ENCODE results near the gene ZNF561.
"Not testable (repeated sequence)": the region's sequence is repeated elsewhere in the genome, so short reads cannot be mapped to it uniquely, and the experiment has no call there.

The ZNF561 gene

DNA sequence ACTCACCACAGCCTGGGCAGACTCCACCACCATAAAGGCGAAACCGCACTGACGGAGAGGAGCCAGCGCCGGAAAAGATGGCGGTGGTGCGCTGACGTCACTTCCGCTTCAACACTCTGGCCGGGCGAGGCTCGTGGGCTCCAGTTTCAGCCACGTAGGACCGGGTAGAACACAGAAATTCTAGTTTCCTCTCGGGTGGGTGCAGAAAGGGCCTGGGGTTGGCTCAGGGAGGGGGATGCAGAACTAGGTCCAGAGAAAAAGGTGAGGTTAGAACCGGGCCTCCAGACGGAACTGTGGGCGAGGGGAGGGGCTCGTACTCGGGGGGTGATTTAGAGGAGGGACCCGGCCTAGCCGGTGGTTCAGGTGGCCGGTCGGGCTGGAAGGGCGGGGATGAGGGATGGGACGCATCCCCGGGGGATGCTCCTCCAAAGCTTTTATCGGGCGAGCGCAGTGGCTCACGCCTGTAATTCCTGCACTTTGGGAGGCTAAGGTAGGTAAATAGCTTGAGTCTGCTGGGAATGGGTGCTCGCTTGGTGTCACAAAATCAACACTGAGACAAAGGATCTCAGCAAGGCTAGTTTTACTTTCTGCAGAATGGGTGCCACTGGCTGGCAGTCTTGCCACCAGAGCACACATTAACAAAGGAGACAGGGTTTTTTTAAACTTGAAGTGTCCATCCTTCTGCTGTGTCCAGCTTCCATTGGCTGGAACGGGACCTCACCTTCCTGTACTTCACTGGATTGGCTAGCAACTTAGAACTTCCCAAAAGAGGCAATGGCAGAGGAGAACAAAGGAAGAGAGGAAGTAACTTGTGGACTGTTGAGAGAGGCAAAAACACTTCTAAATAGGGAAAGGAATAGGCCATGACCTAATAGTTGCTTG lies at the start of gene ZNF561:
Gene ZNF561 (minus strand): TSS at position 77 of the 882 bp plus-strand sequence. CDS start 1,776 bp downstream, outside the sequence.
- DNase-seq: peak; percentile 43 to 77

- no peak for DNase-seq
These were observed 47.5 kb upstream of the ZNF561 start for GRCh38 chr19:9668544-9668943.

GRCh38 chr19:9667898-9668297 lies 46.9 kb upstream of the ZNF561 start:
- no peak for DNase-seq

DNA sequence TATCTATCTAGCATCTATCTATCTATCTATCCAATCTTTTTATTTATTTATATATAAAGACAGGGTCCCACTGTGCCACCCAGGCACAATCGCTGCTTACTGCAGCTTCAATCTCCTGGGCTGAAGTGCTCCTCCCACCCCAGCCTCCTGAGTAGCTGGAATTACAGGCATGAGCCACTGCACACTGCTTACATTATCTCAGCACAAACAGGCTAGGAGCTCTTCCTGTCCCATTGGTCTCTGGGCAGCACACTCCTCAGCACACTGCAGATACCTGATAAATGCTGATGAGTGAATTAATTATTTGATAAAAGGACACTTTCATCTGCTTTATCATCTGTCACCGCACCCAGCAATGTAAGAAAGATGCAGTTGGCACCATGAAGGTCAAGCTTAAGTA lies 37.7 kb upstream of the ZNF561 start:
- DNase-seq: no peak

DNA sequence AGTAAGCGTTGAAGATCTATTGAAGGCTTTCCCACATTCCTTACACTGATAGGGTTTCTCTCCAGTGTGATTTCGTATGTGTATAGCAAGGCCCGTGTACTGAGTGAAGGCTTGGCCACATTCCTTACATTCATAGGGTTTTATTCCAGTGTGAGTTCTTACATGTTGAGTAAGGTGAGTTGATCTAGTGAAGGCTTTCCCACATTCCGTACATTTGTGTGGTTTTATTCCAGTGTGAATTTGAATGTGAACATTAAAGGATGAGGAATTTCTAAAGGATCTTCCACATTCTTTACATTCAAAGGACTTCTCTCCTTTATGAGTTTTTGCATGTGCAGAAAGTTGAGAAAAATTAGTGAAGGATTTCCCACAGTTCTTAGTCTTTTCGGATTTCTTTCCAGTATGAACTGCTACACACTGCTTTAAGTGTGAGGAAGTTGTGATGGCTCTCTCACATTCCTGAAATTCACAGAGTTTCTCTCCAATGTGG lies 32.1 kb upstream of the ZNF561 start:
- not testable (repeated sequence) for DNase-seq

DNA sequence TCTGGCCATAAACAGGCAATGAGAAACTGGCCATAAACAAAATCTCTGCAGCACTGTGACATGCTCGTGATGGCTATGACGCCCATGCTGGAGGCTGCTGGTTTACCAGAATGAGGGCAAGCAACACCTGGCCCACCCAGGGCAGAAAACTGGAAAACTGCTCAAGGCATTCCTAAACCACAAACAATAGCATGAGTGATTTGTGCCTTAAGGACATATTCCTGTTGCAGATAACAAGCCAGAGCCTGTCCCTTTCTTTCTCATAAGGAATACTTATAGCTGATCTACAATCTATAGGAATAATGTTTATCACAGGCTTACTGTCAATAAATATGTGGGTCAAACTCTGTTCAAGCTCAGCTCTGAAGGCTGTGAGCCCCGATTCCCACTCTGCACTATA lies 30.4 kb upstream of the ZNF561 start:
- DNase-seq: not testable (repeated sequence)

GRCh38 chr19:9650345-9650744 lies 29.3 kb upstream of the ZNF561 start:
- no peak for DNase-seq

DNA sequence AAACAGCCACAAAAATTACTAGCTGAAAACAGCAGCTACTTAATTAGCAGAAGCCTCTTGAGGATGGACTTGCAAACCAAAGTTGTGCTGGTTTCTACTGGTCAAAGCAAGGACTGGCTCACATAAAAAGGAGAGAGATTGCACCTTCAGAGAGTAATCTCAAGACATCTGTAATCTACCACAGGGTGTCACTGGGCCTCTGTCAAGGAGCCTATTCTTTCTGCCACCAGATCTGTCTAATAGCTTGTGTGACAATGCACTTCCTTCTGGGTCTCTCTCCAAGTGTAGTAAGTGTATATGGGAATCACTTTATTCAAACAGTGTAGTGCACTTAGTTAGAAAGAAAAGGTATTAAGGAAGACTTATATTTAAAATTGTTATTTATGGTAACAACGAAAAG lies 24.4 kb upstream of the ZNF561 start:
- no peak for DNase-seq

DNA sequence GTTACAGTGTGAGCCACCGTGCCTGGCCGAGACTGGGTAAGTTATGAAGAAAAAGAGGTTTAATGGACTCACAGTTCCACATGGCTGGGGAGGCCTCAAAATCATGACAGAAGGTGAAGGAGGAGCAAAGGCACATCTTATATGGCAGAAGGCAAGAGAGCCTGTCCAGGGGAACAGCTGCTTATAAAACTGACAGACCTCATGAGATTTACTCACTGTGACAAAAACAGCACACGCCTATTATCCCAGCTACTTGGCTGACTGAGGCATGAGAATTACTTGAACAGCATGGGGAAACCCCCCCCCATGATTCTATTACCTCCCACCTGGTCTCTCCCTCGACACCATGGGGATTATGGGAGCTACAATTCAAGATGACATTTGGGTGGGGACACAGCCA lies 23.4 kb upstream of the ZNF561 start:
- no peak for DNase-seq

GRCh38 chr19:9641810-9642209 lies 20.8 kb upstream of the ZNF561 start:
- DNase-seq: no peak

GRCh38 chr19:9640956-9641355 lies 19.9 kb upstream of the ZNF561 start:
- no peak for DNase-seq

DNA sequence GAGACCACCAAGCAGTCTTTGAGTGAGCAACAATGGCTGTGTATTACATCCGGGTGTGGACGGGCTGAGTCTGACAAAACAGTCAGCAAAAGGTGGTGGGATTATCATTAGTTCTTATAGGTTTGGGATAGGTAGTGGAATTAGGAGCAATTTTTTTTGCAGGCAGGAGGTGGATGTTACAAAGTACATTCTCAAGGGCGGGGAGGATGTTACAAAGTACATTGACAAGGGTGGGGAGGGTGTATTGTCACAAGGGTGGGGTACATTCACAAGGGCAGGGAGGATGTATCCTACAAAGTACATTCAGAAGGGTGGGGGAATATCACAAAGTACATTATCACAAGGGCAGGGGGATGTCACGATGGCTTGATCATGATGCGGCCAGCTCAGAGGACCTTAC lies 15.0 kb upstream of the ZNF561 start:
- no peak for DNase-seq

DNA sequence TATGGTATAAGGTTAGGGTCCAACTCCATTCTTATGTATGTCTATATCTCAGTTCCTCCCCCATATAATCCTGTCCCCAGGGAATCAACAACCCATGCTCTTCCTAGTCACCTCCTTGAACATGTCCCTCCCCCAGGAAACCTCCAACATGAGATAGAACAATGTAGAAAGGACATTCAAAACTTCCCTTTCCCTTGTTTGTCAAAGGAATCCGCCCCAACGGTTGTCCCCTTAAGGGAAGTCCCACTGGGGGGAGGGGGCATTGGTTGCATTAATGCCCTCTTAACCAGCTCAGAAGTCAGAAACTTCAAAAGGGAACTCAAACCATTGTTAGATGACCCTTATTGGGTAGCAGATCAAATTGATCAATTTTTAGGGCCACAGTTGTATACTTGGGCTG lies 6.8 kb upstream of the ZNF561 start:
- DNase-seq: no peak

DNA sequence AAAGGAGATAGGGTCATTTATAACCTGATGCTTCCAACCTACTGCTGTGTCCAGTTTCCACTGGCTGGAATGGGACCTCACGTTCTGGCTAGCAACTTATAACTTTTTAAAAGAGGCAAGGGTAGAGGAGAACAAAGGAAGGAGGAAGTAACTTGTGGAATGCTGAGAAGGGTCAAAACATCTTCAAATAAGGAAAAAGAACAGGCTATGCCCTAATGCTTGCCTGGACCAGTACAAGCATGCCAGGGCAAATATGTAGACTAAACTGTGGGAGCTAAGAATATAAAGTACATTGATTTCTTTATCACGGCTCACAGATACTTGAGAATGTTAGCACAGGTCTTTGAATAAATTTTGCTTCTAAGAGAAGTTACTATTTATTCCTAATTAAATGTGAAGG lies 1.5 kb upstream of the ZNF561 start:
- DNase-seq: no peak

- no peak for DNase-seq
These were observed 233 bp downstream of the ZNF561 start for GRCh38 chr19:9620842-9621155.

DNA sequence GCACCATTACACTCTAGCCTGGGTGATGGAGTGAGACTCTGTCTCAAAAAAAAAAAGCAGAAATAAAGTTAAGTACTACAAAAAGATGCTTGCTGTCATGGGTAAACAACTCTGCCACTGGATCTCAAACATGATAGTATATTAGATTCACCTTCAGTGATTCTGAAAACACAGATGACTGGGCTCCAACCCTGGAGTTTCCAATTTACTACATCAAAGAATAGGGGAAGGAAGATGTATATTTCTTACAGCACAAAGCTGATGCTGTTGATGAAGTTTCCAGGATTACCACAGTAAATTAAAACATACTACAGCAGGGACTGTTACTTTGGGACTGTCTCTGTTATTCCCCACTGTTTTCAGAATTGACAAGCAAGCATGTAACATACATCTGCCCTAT lies 5.2 kb downstream of the ZNF561 start:
- no peak for DNase-seq

- DNase-seq: no peak
These were observed 10.4 kb downstream of the ZNF561 start for GRCh38 chr19:9610484-9611113.

GRCh38 chr19:9608912-9609311 lies 12.1 kb downstream of the ZNF561 start:
- no peak for DNase-seq

DNA sequence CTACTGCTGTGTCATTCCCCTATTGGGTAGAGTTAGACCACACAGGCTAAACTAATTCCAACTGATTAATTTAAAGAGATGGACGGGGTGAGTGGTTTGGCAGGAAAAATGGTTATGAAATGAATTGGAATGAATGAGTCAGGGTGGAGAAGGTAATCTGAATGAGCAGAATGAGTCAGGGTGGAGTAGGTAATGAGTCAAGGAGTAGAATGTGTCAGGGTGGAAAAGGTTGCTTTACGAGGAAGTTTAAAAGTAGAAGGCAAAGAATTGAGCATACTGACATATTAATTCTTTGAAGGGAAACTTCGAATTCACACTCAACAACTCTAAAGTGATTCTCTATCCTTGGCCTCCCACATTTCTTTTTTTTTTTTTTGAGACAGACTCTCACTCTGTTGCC lies 24.0 kb downstream of the ZNF561 start:
- no peak for DNase-seq

DNA sequence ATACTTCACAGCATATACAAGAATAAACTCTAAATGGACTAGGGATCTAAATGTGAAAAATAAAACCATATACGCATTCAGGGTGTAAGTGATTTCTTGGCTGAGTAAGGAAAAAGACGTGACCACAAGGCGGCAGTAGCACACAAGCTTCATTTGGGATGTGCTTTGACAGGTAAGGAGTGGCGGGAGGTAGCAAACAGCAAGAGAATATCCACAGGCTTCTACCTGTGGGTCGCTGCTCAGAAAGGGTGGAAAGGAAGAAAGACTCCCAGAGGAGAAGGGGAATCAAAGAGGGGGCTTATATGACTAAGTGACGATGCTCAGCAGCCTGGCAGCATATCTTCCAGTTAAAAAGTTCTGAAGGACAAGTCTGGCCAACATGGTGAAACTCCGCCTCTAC lies 34.3 kb downstream of the ZNF561 start:
- peak; percentile 58 to 78 for DNase-seq

DNA sequence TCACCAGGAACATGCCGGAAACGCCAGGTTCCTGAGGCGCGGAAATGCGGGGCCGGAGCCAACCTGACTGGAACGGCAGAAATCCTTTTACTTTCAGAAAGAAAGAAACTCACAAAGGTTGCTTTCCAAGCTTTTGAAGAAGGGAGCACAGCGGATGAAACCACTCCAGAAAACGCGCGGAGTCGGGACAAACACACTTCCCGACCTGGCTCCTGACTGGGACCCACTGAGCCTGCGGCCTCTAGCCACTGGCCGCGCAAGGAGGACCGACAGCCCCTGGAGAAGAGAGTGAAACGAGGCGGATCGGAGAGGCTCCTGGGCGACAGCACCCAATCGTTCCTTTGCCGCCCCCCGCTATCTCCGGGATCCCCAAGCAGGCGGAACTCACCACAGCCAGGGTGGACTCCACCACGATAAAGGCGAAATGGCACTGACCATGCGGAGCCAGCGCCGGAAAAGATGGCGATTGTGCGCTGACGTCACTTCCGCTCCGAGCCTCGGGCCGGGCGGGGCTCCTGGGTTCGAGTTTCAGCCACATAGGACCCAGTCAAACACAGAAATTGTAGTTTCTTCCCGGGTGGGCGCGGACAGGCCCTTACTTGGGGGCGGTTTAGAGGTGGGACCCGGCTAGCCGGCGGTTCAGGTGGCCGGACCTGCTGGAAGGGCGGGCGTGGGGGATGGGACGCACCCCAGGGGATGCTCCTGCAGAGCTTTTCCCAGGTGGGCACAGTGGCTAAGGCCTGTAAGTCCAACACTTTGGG lies 36.8 kb downstream of the ZNF561 start, which contains the start of gene ZNF121:
Gene ZNF121 (minus strand): TSS at position 432 of the 761 bp plus-strand sequence. CDS start 16,407 bp downstream, outside the sequence.
- peak; percentile 34 to 81 for DNase-seq

- not testable (repeated sequence) for DNase-seq
These were observed 38.8 kb downstream of the ZNF561 start for GRCh38 chr19:9582081-9582725.

DNA sequence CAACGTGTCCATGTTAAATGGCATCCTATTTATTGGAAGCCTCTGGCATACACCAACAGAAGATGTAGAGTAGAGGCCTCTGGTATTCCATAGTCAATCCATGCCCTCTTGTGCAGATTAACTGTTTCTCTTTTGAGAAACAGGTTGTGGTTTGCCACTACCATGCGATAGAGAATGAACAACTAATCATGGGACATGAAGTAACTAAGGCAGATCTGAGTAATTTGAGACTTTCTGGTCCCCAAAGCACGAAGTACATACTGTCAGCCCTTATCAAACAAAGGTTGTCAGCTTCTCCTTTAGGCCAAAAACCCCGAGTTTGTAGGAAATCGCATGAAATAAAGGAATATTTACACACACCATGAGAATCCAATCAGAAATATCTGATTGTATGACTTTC lies 40.3 kb downstream of the ZNF561 start:
- DNase-seq: no peak

Measured in NCI-H526 (cell line).